ENCODE data around the gene ALLC. TPM values are rescaled to one million over a fixed set of nuclear protein-coding genes. Genes with fewer than 3 reads are reported as not detected.
"Not testable (repeated sequence)": the region's sequence is repeated elsewhere in the genome, so short reads cannot be mapped to it uniquely, and the experiment has no call there.

Gene ALLC
- total and polyA plus RNA-seq, 9 of the 15 experiments (the other 6 are each of a cell fraction or from before 2014, with no cell fraction given), result not detected

DNA sequence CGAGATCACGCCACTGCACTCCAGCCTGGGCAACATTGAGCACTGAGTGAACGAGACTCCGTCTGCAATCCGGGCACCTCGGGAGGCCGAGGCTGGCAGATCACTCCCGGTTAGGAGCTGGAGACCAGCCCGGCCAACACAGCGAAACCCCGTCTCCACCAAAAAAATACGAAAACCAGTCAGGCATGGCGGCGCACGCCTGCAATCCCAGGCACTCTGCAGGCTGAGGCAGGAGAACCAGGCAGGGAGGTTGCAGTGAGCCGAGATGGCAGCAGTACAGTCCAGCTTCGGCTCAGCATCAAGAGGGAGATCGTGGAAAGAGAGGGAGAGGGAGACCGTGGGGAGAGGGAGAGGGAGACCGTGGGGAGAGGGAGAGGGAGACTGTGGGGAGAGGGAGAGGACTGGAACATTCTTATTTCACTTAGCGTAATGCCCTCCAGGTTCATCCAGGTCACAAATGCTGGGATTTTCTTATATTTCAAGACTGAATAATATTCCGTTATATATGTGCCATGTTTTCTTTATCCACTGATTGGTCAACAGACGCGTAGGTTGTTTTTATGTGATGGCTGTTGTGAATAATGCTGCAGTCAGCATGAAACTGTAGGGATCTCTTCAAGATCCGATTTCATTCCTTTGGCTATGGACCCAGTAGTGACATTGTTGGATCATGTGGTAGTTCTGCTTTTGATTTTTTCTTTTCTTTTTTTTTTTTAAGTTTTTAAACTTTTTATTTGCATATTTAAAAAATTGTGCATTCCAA, 41.4 kb upstream of the ALLC start:
- H3K36me3 ChIP-seq (ENCODE audit: control insufficient read depth, insufficient read depth, low read length); H3K4me2 ChIP-seq (ENCODE audit: insufficient read depth, low read length); H4K20me1 ChIP-seq (replicated peaks; ENCODE audit: control insufficient read depth, insufficient read depth, low read length); H2AFZ ChIP-seq (ENCODE audit: low read depth, low read length); FAIRE-seq; H3K4me3 ChIP-seq; DNase-seq (ENCODE audit: extremely low read depth in 1 of 4, low spot score in 3 of 4); BruUV-seq (replicated peaks); H3K9me1 ChIP-seq (ENCODE audit: control insufficient read depth, insufficient read depth, low read length); POLR2A ChIA-PET; in situ Hi-C loops (cut with MboI); intact Hi-C loops (cut with micrococcal nuclease); H3K27me3 ChIP-seq (ENCODE audit: control insufficient read depth in 2 of 2, insufficient read depth in 2 of 2, low read length in 2 of 2); H3K9me3 ChIP-seq (replicated peaks; ENCODE audit: control insufficient read depth, insufficient read depth, low read depth, low read length); H3K9ac ChIP-seq (ENCODE audit: insufficient read depth in 1 of 2, low read depth in 2 of 2, low read length in 2 of 2); H3K79me2 ChIP-seq (ENCODE audit: control insufficient read depth, insufficient read depth, low read length); H3K27ac ChIP-seq (ENCODE audit: extremely low read depth, low read depth, low read length); H3K4me1 ChIP-seq (replicated peaks in 1 of 2; ENCODE audit: control insufficient read depth in 2 of 2, insufficient read depth in 2 of 2, low read length in 2 of 2); ATAC-seq: not testable (repeated sequence)
- WGBS (ENCODE audit: insufficient coverage, low coverage, missing lambda C conversion rate), result 42% methylated on average over 17 of the region's 25 CpGs
- 0 out of 2 replicates have a peak, but pooled peaks have one; percentile 33 for TF ChIP-seq ZNF316 (IDR thresholded peaks at IDR 0.05)
- CTCF ChIA-PET (ENCODE audit: low intra/inter-chr PET ratio), result interaction anchor here (0.6 kb wide), 1 partner anchor 388 kb away, joined by 3 read pairs; no protein-coding TSS in a partner anchor

- no peak for FAIRE-seq
- H3K4me3 ChIP-seq, result no peak overlapping the region
- H3K4me1 ChIP-seq (replicated peaks in 1 of 2; ENCODE audit: control insufficient read depth in 2 of 2, insufficient read depth in 2 of 2, low read length in 2 of 2), result no peaks in the 10 kb centered on the region; a peak in 1 of 5 replicates
- ChIA-PET POLR2A (no interaction called here), CTCF (ENCODE audit: low intra/inter-chr PET ratio) (interaction anchor here (0.6 kb wide), 1 partner anchor 388 kb away, joined by 3 read pairs; no protein-coding TSS in a partner anchor)
- peaks cover 2% of the 10 kb centered on the region for H3K9me3 ChIP-seq (replicated peaks; ENCODE audit: control insufficient read depth, insufficient read depth, low read depth, low read length)
- intact Hi-C loops (cut with micrococcal nuclease), result no loop called here
- H3K9ac ChIP-seq (ENCODE audit: insufficient read depth in 1 of 2, low read depth in 2 of 2, low read length in 2 of 2), result no peak overlapping the region
- no peaks in the 10 kb centered on the region for H4K20me1 ChIP-seq (replicated peaks; ENCODE audit: control insufficient read depth, insufficient read depth, low read length)
- H3K9me1 ChIP-seq (ENCODE audit: control insufficient read depth, insufficient read depth, low read length), result no peaks in the 10 kb centered on the region
- H3K27me3 ChIP-seq (ENCODE audit: control insufficient read depth in 2 of 2, insufficient read depth in 2 of 2, low read length in 2 of 2), result 0 out of 5 replicates have a peak, but pooled peaks cover 0 to 5% of the 10 kb centered on the region in 2 experiments
- in situ Hi-C loops (cut with MboI), result no loop called here
- H3K4me2 ChIP-seq (ENCODE audit: insufficient read depth, low read length), result no peak overlapping the region
- no peak overlapping the region for H3K27ac ChIP-seq (ENCODE audit: extremely low read depth, low read depth, low read length)
- no peaks in the 10 kb centered on the region for H3K79me2 ChIP-seq (ENCODE audit: control insufficient read depth, insufficient read depth, low read length)
- ATAC-seq, result no peak
- WGBS (ENCODE audit: insufficient coverage, low coverage, missing lambda C conversion rate), result 44% methylated on average over 21 of the region's 21 CpGs
- BruUV-seq (replicated peaks), result no TSS peak
- H2AFZ ChIP-seq (ENCODE audit: low read depth, low read length), result no peak overlapping the region
- DNase-seq (ENCODE audit: extremely low read depth in 1 of 4, low spot score in 3 of 4), result no peak
- H3K36me3 ChIP-seq (ENCODE audit: control insufficient read depth, insufficient read depth, low read length), result no peaks in the 10 kb centered on the region
- TF ChIP-seq IRF2 (CRISPR knock-in tag; IDR thresholded peaks at IDR 0.05) (no peak), NR1H2 (CRISPR knock-in tag; IDR thresholded peaks at IDR 0.05) (no peak), HEY1 (CRISPR knock-in tag; IDR thresholded peaks at IDR 0.05; ENCODE audit: borderline replicate concordance) (no peak), ZFPM2 (CRISPR knock-in tag; IDR thresholded peaks at IDR 0.05) (no peak), PTRF (tag; IDR thresholded peaks at IDR 0.05) (no peak)
- TF ChIP-seq, protein P1, sequence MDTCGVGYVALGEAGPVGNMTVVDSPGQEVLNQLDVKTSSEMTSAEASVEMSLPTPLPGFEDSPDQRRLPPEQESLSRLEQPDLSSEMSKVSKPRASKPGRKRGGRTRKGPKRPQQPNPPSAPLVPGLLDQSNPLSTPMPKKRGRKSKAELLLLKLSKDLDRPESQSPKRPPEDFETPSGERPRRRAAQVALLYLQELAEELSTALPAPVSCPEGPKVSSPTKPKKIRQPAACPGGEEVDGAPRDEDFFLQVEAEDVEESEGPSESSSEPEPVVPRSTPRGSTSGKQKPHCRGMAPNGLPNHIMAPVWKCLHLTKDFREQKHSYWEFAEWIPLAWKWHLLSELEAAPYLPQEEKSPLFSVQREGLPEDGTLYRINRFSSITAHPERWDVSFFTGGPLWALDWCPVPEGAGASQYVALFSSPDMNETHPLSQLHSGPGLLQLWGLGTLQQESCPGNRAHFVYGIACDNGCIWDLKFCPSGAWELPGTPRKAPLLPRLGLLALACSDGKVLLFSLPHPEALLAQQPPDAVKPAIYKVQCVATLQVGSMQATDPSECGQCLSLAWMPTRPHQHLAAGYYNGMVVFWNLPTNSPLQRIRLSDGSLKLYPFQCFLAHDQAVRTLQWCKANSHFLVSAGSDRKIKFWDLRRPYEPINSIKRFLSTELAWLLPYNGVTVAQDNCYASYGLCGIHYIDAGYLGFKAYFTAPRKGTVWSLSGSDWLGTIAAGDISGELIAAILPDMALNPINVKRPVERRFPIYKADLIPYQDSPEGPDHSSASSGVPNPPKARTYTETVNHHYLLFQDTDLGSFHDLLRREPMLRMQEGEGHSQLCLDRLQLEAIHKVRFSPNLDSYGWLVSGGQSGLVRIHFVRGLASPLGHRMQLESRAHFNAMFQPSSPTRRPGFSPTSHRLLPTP (IDR thresholded peaks at IDR 0.05; ENCODE audit: borderline replicate concordance, extremely low read depth, insufficient read length), result no peak
Measured at GRCh38 chr2:3617198-3617890, 40.7 kb upstream of the ALLC start.

All from K562 (cell line).